ENCODE data around the gene ATXN2.
"Not testable (repeated sequence)": the region's sequence is repeated elsewhere in the genome, so short reads cannot be mapped to it uniquely, and the experiment has no call there.

The ATXN2 gene

DNA sequence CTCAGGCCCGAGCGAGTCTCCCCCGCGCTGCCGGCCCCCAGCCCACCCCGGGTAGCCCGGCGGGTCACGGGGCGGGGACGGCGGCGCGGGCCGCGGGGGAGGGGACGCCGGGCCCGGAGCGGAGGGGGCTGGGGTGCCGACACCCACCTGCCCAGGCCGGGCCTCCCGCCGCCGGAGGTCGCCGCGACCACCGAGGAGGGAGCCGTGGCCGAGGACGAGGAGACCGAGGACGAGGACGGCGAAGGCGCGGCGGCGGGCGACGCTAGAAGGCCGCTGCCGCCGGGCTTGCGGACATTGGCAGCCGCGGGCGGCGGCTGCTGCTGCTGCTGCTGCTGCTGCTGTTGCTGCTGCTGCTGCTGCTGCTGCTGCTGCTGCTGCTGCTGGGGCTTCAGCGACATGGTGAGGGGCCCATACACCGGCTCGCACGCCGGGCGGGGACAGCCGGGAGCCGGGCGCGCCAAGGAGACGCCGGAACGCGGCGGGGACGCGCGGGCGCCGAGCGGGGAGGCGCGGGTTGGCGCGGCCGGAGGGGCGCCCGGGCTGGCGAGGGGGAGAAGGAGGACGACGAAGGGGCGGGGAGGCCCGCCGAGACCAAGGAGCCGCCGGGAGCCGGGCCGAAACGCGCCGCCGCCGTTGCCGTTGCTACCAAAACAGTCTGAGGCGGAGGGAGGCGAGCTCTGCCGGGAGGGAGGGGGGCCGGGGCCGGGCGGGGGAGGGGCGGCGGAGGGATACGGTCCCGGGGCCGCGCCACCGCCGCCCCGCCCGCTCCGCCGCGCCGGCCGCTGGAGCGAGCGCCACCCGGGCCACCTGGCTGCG is at the start of gene ATXN2:
Gene ATXN2 (minus strand): TSS at position 679 of the 816 bp plus-strand sequence. CDS start 281 bp downstream, at position 398.
- peak; percentile 10 for DNase-seq (ENCODE audit: low read depth, low spot score)

DNA sequence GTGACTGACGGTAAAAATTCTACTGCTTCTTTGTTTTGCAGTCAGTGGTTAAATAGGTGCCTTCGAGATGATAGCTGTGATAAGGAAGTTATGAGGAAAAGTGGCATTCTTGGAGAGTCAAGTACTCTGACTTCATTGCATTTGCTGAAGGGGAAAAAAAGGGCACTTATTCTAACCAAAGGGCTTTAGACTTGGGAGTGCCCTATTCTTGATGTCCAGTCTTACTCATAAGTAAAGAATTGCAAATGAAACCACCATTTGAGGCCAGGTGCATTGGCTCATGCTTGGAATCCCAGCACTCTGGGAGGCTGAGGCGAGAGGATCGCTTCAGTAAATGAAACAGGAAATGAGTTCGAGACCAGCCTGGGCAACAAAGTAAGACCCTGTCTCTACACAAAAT is 46.3 kb upstream of the ATXN2 start:
- no peak for DNase-seq (ENCODE audit: low read depth, low spot score)

DNA sequence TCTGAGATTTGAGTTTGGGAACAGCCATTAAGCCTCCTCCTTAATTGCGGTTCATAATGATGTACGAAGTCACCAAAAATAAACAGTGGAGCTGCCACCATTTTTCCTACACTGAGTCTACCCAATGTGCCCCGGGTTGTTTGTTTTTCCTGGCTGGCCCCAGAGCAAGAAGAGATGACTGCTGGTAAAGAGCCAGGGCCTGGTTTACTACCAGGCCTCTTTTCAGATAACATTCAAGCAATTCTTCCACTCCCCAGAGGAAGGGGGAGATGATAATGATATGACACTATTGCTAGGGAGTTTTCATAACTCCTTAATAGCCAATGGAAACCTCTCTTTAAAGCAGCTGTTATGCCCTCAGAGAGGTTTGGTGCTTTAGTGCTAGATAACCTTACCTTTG is 44.3 kb upstream of the ATXN2 start:
- no peak for DNase-seq (ENCODE audit: low read depth, low spot score)

DNA sequence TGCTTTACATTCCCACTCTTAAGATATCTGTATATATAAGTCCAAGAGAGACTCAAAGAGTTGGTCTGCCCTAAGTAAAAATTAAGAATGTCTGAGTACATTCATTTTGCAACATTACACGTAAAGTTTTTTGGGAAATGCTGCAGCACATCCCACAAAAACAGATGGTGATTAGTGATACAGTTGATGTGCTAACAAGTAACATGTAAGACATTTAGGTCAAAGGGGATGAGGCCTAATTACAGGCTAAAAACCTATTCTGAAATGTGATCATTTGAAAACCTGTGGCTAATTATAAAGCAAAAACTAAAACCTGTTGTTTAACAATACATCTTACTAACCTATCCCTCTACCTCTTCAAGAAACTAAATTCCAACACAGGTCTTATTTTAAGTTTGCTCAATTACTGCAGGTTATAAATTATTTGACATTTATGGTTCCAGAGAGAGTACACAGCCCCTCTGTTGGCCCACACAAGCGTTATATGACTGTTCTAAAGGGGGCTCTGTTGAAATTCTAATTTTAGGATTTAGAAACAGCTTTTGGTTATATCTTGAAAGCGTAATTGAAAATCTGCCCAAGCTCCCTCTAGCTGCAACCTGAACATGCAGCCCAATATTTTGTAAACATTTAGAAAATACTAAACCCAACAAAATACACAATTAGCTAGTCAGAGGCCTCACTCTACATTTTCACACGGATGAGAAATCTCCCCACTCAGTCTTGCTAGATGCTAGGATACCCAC is 43.7 kb upstream of the ATXN2 start:
- DNase-seq (ENCODE audit: low read depth, low spot score) = no peak

GRCh38 chr12:111640506-111640905 is 41.4 kb upstream of the ATXN2 start:
- DNase-seq (ENCODE audit: low read depth, low spot score) = no peak

DNA sequence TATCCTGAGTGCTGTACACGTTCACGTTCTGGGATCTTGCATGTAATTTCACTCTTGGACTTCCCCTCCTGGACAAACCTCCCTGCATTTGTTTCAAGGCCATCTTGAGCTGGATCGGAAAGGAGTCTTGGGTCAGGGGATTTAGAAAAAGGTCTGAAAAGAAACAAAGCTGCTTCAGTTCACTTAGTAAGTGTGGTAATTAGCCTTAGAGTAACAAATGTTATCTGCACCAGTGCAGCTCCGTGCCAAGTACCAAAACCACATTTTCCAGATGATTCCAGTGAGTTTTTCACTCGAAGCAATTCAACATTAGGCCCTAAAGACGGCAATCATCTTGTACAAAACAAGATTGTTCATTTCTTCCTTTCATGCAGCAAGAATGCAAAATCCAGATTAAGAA is 39.4 kb upstream of the ATXN2 start:
- DNase-seq (ENCODE audit: low read depth, low spot score) = no peak

DNA sequence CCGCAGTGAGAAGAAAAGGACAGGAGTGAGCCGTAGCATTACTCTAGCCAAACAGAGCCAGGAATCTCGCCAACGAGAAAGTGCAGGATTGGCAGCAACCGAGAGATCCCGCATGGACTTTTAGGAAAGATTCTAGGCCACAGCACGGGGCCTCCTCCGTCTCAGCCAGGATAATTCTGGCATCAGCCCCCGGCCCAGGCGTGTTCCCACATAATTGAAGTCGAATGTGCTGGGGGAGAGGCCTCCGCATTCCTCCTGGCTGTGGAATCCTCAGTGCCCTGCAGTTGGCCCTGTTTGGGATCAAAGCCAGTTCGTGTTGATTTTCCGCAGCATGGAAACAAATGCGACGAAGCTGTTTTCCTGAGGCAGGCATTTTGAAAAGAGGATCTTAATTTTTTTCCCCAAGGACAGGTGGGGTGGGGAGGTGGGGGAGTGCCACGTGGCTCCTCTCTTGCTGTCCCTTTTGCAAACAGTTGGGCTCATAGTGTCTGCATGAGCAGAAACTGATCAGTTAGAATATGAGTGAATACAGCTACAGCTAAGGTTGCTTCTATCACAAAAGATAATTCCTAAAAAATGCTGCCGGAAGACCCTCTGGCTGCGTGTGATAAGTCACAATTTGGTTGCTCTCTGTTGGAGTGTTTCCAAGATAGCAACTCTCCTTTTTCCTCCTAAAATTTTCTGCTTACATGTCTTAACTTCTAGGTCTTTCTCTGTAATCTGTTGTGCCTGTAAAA is 37.3 kb upstream of the ATXN2 start:
- DNase-seq (ENCODE audit: low read depth, low spot score) = no peak

- DNase-seq (ENCODE audit: low read depth, low spot score) = no peak
Observed at GRCh38 chr12:111635524-111635923, 36.4 kb upstream of the ATXN2 start.

DNA sequence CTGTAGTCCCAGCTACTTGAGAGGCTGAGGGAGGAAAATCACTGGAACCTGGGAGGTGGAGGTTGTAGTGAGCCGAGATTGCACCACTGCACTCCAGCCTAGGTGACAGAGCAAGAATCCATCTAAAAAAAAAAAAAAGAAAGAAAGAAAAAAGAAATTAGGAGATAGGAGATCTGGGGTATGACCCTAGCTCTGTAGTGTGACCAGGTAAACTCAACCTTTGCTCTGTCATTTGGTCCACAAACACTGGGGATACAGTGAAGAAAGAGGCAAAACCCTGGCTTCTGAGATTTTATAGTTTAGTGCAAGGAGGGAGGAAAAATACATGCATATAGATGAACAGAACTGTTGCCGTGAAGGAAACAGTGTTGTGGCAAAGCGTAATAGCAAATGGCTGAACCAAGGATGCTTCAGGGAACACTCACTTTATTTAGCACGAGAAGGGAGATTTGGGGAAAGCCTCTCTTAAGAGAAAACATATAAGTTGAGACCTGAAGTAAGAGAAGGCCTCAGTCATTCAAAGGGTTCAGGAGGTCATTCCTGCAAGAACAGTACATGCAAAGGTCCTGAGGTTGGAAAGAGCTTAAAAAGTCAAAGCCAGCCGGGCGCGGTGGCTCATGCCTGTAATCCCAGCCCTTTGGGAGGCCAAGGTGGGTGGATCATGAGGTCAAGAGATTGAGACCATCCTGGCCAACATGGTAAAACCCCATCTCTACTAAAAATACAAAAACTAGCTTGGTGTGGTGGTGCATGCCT is 29.6 kb upstream of the ATXN2 start:
- no peak for DNase-seq (ENCODE audit: low read depth, low spot score)

DNA sequence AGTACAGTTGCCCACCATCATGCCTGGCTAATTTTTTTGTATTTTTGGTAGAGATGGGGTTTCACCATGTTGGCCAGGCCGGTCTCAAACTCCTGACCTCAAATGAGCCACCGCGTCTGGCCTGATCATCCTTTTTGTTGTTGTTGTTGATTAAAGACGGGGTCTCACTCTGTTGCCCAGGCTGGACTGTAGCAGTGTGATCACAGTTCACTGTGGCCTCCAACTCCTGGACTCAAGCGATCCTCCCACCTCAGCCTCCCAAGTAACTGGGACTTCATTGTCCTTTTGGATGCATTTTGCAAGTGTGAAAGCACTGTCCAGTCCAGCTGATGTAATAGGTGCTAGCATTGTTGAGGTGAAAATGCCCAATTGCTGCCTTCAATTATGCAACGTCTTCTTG is 27.1 kb upstream of the ATXN2 start:
- no peak for DNase-seq (ENCODE audit: low read depth, low spot score)

- DNase-seq (ENCODE audit: low read depth, low spot score) = no peak
Observed at GRCh38 chr12:111624540-111624939, 25.4 kb upstream of the ATXN2 start.

GRCh38 chr12:111617841-111618240 is 18.7 kb upstream of the ATXN2 start:
- DNase-seq (ENCODE audit: low read depth, low spot score) = not testable (repeated sequence)

- no peak for DNase-seq (ENCODE audit: low read depth, low spot score)
Observed at GRCh38 chr12:111616177-111616623, 17.1 kb upstream of the ATXN2 start.

- no peak for DNase-seq (ENCODE audit: low read depth, low spot score)
Observed at GRCh38 chr12:111607239-111607638, 8.1 kb upstream of the ATXN2 start.

GRCh38 chr12:111606767-111607230 is 7.7 kb upstream of the ATXN2 start:
- no peak for DNase-seq (ENCODE audit: low read depth, low spot score)

DNA sequence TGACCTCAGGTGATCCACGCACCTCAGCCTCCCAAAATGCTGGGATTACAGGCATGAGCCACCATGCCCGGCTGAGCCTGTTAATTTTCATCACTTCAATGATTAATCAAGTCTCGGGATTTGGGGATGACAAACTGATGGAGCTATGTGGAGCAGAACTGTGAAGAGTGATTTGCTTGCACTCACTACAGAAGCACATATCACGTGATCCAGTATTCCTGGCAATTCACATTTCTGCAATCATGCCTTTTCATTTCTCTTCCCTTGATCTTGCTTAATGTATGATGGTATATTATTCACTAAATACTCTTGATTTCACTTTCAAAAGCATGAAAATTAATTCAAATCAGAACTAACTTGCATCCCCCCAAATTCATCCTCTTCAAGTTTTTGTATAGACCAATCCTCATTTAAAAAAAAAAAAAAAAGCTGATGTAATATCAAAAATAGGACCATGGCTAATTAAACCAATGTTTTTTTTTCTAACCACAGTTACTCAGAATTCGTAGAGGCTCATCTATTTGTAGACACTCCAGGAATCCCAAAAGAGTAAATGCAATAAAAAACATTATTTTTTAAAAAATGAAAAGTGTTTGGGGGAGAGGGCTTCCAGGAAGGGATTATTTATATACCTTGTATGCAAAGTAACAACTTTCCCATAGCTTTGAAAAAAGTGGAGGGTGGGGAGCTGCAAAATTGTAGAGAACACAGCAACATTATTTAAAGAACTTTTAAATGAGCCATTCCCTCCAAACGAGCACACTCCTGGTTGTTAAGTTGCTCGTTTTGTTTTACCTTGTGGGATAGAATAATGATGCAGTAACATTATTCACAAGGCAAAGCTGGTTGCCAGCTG is 7.0 kb upstream of the ATXN2 start:
- no peak for DNase-seq (ENCODE audit: low read depth, low spot score)

- DNase-seq (ENCODE audit: low read depth, low spot score) = not testable (repeated sequence)
Observed at GRCh38 chr12:111602857-111603256, 3.7 kb upstream of the ATXN2 start.

- DNase-seq (ENCODE audit: low read depth, low spot score) = no peak
Observed at GRCh38 chr12:111602348-111602747, 3.2 kb upstream of the ATXN2 start.

DNA sequence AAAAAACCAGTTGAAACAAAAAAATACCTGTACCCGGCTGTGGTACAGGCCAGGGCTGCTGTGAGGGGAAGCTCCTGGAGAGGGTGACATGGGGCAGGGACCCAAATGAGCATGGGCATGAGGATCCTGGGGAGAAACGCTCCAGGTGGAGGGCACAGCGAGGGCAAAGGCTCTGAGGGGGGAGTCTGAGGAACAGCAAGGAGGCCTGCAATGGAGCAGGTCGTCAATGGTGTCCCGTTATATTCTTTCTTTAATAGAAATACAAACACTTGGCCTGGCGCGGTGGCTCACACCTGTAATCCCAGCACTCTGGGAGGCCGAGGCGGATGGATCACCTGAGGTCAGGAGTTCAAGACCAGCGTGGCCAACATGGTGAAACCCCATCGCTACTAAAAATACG is 1.9 kb upstream of the ATXN2 start:
- not testable (repeated sequence) for DNase-seq (ENCODE audit: low read depth, low spot score)

- no peak for DNase-seq (ENCODE audit: low read depth, low spot score)
Observed at GRCh38 chr12:111600205-111600642, 1.1 kb upstream of the ATXN2 start.

All from activated CD4-positive, CD25-positive, alpha-beta regulatory T cell treated with anti-CD3 and anti-CD28 coated beads, Interleukin-2, amount 50 U/mL, for 16 hours (primary cell).